HK-2 (cell line): ENCODE measurements around the gene CENPA.
"Not testable (repeated sequence)": the region's sequence is repeated elsewhere in the genome, so short reads cannot be mapped to it uniquely, and the experiment has no call there.

Experiments used
- DNase-seq: peaks from one replicate; pipeline ENCODE4 v3.0.0-alpha.2; 2018; ENCODE audit not compliant: unreplicated experiment

CENPA gene

DNA sequence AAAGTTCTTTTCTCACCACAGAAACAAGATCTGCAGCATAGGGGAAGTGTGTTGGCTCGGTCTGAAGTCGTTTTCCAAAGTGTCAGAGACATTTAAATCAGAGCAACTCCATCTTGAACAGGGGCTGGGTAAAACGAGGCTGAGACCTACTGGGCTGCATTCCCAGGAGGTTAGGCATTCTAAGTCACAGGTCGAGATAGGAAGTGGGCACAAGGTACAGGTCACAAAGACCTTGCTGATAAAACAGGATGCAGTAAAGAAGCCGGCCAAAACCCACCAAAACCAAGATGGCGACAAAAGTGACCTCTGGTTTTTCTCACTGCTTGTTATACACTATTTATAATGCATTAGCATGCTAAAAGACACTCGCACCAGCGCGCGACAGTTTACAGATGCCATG lies 24.9 kb upstream of the CENPA start:
- DNase-seq = not testable (repeated sequence)

GRCh38 chr2:26763019-26763418 lies 22.8 kb upstream of the CENPA start:
- no peak for DNase-seq

- peak; percentile 82 for DNase-seq
Measured at GRCh38 chr2:26764078-26764887, 21.6 kb upstream of the CENPA start, which contains the start of gene SLC35F6. SLC35F6 (plus strand) TSS chr2:26764284; CDS start chr2:26764350, 66 bp downstream.

- DNase-seq = no peak
Measured at GRCh38 chr2:26764906-26765305, 20.9 kb upstream of the CENPA start.

DNA sequence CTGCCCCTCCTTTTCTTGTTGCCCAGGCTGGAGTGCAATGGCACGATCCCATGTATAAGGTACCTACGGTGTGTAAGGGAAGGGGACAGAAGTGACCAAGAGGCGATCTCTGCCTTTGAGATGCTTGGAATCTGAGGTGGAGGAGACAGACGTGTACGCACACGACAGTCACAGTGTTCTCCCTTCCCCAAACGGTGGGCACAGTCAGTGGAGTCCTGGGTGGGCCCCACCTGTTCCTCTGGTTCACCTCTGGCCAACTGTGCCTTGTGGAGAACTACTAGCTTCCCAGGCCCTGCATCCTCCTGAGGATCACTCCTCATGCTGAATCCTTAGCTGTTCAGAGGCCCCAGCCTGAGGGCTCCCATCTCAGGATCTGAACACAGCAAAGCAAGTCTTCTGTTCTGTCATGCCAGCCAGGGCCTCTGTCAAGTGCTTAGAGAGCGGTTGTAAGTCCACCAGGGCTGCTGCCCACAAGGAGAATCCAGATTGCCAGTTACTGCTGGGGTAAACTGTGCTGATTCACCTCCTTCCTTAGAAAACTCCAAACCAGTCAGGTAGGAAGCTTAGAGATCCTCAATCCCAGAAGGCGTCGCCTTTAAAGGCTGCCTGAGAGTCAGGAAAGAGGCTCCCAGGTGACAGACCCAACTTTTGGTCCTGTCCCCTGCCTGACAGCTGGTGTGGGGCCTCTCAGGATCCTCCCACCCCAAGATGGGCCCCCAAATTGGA lies 20.2 kb upstream of the CENPA start:
- DNase-seq = no peak

DNA sequence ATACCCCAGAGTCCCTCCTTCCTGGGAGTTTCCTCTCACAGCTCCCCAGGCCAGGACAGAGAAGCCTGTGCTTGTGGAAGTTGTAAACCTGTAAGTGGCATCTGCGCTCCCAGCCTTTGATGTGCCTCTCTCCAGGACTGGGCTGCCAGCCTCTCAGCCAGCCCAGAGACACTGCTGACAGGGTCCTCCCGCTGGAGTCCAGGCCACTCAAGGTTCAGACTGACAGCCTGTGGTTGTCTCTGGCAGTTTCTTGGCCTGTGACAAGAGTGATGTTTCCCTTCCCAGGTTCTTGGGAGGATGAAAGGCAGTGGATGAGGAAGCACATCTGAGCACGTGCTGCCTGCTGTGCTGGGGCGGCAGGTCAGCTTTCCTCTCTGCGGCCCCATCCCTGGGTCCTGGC lies 18.7 kb upstream of the CENPA start:
- no peak for DNase-seq

DNA sequence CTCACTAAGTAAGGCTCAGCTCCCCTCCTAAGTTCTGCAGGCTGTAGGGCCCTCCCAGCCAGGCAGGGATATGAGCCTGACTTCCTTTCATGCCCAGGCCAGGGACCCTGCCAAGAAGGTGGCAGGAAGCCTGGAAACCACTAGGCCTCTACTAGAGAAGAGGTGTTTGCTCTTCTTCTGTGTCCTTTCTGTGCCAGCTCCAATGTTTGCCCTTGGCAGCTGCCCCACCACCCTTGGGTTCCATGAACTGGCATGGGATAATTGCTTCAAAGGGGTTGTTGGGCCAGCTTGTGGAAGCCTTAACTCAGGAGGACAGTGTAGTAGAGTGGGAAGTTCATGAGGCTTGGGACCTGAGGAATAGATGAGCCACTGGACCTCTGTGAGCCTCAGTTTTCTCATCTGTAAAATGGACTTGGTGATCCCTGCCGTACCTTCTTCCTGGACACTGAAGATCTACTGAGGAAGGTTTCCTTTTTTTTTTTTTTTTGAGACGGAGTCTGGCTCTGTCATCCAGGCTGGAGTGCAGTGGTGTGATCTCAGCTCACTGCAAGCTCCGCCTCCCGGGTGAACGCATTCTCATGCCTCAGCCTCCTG lies 17.9 kb upstream of the CENPA start:
- no peak for DNase-seq

- no peak for DNase-seq
Measured at GRCh38 chr2:26768759-26769088, 17.1 kb upstream of the CENPA start.

- peak; percentile 81 for DNase-seq
Measured at GRCh38 chr2:26769089-26769761, 16.6 kb upstream of the CENPA start.

- no peak for DNase-seq
Measured at GRCh38 chr2:26770986-26771586, 14.8 kb upstream of the CENPA start.

GRCh38 chr2:26772064-26773001 lies 13.5 kb upstream of the CENPA start:
- no peak for DNase-seq

DNA sequence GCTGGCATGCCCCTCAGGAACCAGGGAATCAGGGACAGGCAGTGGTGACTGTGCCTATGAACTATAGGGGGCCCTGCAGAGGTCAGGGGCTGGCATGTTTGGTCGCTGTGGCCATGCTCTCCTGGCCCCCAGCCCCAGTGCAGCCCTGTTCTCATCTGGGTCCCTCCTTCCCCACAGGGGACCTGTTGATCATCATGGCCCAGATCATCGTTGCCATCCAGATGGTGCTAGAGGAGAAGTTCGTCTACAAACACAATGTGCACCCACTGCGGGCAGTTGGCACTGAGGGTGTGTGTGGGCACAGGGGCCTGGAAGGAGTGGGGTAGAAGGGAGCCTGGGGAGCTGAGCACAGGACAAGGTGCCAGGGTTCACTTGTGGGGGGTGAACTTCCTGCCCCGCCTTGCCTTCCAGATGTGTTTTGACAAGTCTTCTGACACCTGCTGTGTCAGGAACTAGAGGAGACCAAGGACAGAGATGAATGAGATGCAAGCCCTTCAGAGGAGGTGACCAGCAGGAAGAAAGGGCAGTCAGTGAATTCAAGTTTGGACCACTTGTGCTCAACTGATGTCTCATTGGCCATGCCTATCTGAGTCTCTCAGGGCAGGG lies 9.6 kb upstream of the CENPA start:
- no peak for DNase-seq

GRCh38 chr2:26778098-26778497 lies 7.8 kb upstream of the CENPA start:
- no peak for DNase-seq

GRCh38 chr2:26778507-26778906 lies 7.3 kb upstream of the CENPA start:
- no peak for DNase-seq

- DNase-seq = no peak
Measured at GRCh38 chr2:26780203-26780760, 5.6 kb upstream of the CENPA start.

DNA sequence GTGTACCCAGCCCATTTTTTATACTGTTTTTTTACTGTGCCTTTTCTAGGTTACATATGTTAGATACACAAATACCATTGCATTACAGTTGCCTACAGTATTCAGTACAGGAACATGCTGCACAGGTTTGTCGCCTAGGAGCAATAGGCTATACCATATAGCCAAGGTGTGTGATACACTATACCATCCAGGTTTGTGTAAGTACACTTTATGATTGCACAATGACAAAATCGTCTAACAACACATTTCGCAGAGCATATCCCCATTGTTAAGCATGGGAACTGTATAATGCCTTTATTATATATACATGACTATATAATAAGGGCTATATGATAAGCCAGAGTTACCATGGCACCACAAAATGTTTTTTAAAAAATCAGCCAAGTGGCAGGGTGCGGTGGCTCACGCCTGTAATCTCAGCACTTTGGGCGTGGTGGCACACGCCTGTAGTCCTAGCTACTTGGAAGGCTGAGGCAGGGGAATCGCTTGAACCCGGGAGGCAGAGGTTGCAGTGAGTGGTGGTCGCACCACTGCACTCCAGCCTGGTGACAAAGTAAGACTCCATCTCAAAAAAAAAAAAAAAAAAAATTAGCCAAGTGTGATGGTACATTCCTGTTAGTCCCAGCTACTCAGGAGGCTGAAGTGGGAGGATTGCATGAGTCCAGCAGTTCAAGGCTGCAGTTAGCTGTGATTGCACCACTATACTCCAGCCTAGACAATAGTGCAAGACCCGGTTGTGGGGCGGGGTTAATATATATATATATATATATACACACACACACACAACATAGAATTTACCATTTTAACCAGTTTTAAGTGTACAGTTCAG lies 2.8 kb upstream of the CENPA start:
- no peak for DNase-seq

- no peak for DNase-seq
Measured at GRCh38 chr2:26784570-26785234, 1.2 kb upstream of the CENPA start.

DNA sequence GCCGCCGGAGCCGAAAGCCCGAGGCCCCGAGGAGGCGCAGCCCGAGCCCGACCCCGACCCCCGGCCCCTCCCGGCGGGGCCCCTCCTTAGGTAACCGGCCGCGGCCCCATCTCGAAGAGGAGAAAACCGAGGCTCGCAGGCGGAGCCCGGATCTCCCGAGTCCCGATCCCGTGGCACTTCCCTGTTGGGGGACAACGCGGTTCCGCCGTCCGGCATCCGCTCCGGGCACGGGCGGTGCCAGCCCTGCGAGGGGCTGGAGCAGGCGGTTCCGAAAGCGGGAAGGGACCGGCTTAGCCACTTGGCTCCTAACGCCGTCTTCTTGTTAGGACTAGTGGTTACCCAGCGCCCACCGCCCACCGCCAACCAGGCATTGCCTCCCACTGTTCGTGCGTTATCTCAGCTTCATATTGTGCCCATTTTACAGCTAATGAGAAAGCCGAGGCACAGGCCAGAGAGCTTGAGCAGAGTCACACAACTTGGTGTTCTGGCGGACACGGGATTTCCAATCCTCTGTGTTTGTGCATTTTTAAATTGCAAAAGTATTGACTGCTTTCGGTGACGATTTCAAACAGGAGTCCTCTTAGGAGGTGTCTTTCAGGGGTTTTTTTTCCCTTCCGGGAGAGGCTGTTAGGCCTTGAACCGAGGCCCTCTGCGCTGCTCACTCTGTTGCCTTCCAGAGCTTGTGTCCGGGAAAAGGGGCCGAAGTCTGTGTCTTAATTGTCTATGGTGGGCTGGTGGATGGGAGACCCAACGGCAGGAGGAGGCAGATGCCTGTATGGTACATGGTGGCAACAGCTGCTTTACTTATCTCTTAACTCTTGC lies 562 bp downstream of the CENPA start:
- DNase-seq = no peak
